Fibroblast of villous mesenchyme (primary cell): ENCODE results near the gene SYTL5. TPM values are rescaled to one million over a fixed set of nuclear protein-coding genes. Genes with fewer than 3 reads are reported as not detected.

ENCODE experiments used
- DNase-seq: peaks from one replicate; pipeline ENCODE4 v3.0.0-alpha.2; 2010; ENCODE audit warnings: low read depth
- H3K4me3 ChIP-seq: 2 replicates; pipeline ENCODE4 v1.5.1; 2011; ENCODE audit warnings: low read depth, mild to moderate bottlenecking, low read length
- total RNA-seq: library from RNA; depleted of rRNA; stranded (reverse); fragments of >200 nt; gene quantifications from 2 replicates; pipeline ENCODE4 v1.2.3, GENCODE V29; 2012
- TF ChIP-seq, protein P1 (sequence below): IDR thresholded peaks from 2 replicates; pipeline ENCODE4 v1.5.1; 2012; ENCODE audit warnings: low read depth, mild to moderate bottlenecking, low read length; ENCODE audit not compliant: insufficient read depth

SYTL5 gene
- total RNA-seq, 1 donor: 10.4 TPM

DNA sequence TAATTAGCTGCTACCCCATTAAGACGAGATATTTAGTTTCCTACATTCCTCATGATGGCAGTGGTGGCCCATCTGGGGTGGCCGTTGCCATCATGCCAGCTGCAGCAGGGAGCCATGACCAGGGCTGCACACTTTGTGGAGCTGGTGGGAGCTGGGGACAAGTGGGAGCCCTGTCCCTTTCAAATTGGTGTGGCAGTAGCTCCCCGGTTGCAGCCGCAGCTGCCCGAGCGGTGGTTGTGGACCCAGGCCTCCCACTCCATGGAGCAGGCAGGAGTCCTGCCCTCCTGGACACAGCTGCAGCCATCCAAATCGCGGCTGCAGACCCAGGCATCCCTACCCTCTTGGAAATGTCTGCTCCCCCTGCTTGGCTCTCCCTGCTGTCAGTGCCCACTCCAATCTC, 9.3 kb upstream of the SYTL5 start:
- no peak for DNase-seq
- TF ChIP-seq, protein P1, sequence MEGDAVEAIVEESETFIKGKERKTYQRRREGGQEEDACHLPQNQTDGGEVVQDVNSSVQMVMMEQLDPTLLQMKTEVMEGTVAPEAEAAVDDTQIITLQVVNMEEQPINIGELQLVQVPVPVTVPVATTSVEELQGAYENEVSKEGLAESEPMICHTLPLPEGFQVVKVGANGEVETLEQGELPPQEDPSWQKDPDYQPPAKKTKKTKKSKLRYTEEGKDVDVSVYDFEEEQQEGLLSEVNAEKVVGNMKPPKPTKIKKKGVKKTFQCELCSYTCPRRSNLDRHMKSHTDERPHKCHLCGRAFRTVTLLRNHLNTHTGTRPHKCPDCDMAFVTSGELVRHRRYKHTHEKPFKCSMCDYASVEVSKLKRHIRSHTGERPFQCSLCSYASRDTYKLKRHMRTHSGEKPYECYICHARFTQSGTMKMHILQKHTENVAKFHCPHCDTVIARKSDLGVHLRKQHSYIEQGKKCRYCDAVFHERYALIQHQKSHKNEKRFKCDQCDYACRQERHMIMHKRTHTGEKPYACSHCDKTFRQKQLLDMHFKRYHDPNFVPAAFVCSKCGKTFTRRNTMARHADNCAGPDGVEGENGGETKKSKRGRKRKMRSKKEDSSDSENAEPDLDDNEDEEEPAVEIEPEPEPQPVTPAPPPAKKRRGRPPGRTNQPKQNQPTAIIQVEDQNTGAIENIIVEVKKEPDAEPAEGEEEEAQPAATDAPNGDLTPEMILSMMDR: no peak
- H3K4me3 ChIP-seq: no peak overlapping the region

GRCh38 chrX:37998586-37999262, 7.6 kb upstream of the SYTL5 start:
- no peak for DNase-seq
- no peak overlapping the region for H3K4me3 ChIP-seq
- TF ChIP-seq, protein P1: no peak

DNA sequence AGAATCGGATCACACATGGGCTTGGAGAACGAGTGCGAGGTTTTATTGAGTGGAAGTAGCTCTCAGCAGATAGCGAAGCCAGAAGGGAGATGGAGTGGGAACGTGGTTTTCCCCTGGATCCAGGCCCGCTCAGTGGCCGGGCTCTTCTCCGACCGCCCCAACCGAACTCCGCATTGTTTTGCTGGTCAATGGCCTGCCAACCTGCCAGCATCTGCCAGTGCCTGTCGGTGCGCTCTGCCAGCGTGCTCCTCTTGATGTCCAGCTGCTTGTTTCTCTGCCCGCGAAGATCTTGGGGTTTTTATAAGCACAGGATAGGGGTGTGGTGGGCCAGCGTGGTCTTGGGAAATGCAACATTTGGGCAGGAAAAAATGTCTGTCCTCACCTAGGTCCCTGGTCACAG, 5.6 kb upstream of the SYTL5 start:
- TF ChIP-seq, protein P1: no peak
- DNase-seq: no peak
- H3K4me3 ChIP-seq: no peak overlapping the region

DNA sequence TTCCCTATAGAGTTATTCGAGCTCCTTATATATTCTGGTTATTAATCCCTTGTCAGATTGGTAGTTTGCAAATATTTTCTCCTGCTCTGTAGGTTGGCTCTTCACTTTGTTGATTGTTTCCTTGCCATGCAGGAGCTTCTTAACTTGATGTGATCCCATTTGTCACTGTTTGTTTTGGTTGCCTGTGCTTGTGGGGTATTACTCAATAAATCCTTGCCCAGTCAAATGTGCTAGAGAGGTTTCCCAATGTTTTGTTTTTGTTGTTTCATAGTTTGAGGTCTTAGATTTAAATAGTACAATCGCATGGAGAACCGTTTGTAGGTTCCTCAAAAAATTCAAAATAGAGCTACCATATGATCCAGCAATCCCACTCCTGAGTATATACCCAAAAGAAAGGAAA, 2.3 kb upstream of the SYTL5 start:
- no peak overlapping the region for H3K4me3 ChIP-seq
- DNase-seq: peak; percentile 37
- TF ChIP-seq, protein P1: no peak

GRCh38 chrX:38006778-38007177, 425 bp downstream of the SYTL5 start:
- TF ChIP-seq, protein P1: no peak
- no peak overlapping the region for H3K4me3 ChIP-seq
- no peak for DNase-seq

- no peak overlapping the region for H3K4me3 ChIP-seq
- TF ChIP-seq, protein P1: no peak
- no peak for DNase-seq
Observed at GRCh38 chrX:38008658-38009057, 2.3 kb downstream of the SYTL5 start.

DNA sequence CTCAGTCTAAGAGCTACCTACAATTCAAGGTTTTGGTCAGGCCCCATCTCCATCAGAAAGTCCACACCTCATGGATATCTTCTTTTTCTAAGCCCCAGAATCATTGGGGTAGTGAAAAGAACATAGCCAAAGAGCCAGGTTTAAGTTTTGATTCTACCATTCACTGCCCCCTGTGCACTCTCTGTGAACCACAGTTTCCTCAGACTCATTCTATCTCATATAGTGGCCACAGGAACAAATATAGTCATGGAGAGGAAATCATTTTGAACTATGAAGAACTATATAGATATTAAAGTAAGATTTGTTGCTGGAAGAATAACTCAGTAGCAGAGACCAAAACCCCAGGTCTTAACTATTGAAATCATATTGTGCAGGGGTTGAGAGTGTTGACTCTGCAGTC, 3.3 kb downstream of the SYTL5 start:
- no peak overlapping the region for H3K4me3 ChIP-seq
- no peak for DNase-seq
- TF ChIP-seq, protein P1: no peak
